Cerebellar nuclear complex (tissue), 1 donor: ENCODE results near the gene CSNK2A2.

Experiments used
- DNase-seq, 2 experiments: peaks; one replicate each; lab custom pipeline; 2025; lab: John Stamatoyannopoulos, UW

The CSNK2A2 gene

DNA sequence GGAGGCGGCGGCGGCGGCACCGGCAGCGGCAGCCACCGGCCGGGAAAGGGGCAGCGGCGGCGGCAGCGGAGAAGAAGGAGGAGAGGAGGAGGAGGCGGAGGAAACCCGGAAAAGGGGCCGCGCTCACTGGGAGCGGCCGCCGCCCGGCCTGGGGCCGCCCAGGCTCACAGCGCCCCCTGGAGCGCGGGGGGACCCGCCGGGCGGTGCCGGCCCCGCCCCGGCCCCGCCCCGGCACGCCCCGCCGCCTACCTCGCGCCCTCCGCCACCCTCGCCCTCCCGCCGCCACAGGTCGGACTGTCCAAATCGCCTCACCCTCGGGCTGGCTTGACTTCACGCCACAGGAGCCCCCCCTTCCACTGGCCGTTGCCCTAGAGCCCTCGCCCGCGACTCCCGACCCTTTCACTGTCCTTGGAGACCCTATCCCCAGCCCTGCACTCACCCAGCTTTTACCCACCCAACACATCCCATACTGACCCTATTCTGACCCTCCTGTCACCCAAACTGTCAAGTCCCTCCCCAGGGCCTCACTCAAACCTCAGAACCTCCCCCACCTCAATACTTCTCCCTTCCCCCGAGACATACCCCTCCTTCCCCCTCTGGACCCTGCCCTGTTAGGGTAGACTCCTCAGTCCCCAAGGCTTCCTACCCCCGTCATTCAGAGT, at the start of gene CSNK2A2:
CSNK2A2 (minus strand) TSS at position 85 of the 662 bp plus-strand sequence. CDS start 370 bp downstream, outside the sequence.
- no peak for DNase-seq

DNA sequence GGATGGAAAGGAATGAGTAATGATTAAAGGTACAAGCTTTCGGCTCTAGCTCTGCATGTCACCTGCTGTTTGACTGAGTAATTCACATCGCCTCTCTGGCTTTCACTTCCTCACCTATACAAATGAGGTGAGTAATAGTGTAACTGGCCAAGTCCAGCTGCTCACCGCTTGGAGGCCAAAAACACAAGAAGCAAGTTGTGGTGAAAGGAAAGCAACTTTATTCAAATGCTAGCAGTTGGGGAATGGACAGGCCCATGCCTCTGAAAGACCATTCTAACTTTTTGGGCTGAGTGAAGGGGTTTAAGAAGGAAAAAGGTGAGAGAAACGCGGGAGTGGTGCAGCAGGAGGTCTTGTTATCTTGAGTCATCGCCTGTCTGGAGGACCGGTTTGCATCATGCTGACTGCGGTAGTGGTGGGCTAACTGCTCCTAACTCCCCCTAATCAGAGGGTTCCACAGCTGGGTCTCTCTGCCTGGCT, 45.7 kb upstream of the CSNK2A2 start:
- DNase-seq = no peak

GRCh38 chr16:58236831-58237230, 38.9 kb upstream of the CSNK2A2 start:
- no peak for DNase-seq

DNA sequence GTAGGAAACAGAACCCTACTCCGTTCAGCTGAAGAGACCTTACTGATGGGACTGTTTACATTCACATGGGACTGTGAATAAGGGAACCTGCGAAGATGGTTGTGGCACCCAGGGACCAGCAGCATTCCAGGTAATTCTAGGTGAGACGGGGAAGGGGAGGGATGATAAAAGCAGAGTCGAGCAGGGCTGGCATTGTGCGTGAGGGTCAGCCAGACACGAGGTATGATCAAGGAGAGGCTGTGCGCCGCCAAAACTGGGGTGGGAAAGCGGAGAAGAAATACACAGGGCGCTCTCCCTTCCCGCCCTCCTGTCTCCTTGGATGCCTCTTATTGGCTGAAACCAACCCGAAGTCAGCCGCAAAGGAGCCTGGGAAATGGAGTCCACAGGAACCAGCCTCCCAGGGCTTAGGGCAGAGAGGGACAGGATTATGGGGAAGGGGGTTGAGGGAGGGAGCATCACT, 38.4 kb upstream of the CSNK2A2 start:
- DNase-seq = peak; percentile 46 to 74

- DNase-seq = no peak
Measured at GRCh38 chr16:58235663-58236062, 37.8 kb upstream of the CSNK2A2 start.

DNA sequence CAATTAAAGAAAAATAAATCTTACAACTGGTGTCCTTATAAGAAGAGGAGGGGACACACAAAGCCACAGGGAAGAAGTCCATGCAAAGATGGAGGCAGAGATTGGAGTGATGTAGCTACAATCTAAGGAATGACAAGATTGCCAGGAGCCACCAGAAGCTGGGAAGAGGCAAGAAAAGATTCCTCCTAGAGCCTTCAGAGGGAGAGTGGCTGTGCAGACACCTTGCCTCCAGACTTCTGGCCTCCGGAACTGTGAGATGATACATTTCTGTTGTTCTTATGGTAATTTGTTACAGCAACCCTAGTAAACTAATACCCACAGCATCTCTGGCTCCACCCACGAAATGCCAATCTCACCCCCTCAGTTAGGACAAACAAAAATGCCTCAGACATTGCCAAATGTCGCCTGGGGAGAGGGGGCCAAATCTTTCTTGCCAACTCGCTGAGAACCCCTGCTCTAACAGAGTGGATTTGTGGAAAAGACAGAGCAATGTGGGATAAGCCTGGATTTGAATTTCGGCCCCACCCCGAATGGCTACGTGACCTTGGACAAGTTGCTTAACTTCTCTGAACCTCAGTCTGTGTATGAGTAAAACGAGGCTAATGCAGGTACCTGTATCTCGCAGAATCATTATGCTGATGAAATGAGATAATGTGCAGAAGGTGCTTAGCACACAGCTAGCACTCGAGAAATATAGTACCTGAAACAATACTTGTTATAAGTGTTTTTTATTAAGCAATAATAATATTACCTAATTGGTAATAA, 37.1 kb upstream of the CSNK2A2 start:
- DNase-seq = no peak

- no peak for DNase-seq
Measured at GRCh38 chr16:58230259-58230658, 32.4 kb upstream of the CSNK2A2 start.

DNA sequence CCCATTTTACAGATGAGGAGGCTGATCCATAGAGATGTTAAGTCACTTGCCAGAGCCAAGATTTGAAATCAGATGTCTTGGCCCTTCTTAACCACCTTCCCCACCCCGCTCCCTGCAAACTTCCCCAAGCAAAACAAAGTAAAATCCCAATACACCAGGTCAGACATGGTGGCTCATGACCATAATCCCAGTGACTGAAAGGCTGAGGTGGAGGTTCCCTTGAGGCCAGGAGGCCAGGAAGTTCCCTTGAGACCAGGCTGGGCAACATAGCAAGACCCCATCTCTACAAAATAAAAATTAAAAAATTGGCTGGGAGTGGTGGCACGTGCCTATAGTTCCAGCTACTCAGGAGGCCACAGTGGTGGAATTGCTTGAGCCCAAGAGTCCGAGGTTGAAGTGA, 28.9 kb upstream of the CSNK2A2 start:
- no peak for DNase-seq

- no peak for DNase-seq
Measured at GRCh38 chr16:58225965-58226602, 28.2 kb upstream of the CSNK2A2 start.

- no peak for DNase-seq
Measured at GRCh38 chr16:58222532-58223316, 24.8 kb upstream of the CSNK2A2 start.

GRCh38 chr16:58219432-58219831, 21.5 kb upstream of the CSNK2A2 start:
- DNase-seq = no peak

DNA sequence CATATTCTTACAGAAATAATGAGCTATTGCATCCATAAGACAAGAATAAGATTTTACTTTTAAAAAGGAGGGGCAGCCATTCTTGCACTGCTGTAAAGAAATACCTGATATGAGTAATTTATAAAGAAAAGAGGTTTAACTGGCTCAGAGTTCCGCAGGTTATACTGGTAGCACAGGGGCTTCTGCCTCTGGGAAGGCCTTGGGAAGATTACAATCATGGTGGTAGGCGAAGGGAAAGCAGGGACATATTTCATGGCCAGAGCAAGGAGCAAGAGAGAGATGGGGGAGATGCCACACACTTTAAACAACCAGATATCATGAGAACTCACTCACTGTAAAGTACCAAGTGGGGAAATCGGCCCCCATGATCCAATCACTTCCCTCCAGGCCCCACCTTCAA, 20.9 kb upstream of the CSNK2A2 start:
- DNase-seq = no peak

DNA sequence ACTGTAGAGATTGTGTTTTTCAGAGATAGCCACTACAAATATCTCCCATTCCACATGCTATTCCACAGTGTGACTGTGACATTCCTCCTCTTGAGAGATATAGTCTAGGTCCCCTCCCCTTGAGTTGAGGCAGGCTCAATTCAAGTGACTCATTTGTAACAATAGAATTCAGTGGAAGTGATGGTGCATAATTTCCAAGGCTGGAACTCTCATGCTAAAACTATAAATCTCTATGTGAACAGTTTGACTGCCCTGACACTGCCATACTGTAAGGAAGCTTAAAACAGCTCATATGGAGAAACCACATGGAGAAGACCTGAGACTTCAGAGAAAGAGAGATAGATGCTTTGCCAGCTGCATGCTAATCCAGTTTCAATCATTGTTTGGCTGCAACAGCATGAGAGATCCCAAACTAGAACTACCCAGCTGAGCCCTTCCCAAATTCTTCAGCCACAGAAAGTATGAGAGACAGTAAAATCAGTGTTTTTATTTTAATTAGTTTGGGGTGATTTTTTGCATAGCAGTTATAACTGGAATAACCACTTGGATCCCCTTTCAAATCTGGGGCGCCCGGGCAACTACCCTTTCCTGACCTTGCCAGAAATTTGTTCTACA, 19.5 kb upstream of the CSNK2A2 start:
- no peak for DNase-seq

DNA sequence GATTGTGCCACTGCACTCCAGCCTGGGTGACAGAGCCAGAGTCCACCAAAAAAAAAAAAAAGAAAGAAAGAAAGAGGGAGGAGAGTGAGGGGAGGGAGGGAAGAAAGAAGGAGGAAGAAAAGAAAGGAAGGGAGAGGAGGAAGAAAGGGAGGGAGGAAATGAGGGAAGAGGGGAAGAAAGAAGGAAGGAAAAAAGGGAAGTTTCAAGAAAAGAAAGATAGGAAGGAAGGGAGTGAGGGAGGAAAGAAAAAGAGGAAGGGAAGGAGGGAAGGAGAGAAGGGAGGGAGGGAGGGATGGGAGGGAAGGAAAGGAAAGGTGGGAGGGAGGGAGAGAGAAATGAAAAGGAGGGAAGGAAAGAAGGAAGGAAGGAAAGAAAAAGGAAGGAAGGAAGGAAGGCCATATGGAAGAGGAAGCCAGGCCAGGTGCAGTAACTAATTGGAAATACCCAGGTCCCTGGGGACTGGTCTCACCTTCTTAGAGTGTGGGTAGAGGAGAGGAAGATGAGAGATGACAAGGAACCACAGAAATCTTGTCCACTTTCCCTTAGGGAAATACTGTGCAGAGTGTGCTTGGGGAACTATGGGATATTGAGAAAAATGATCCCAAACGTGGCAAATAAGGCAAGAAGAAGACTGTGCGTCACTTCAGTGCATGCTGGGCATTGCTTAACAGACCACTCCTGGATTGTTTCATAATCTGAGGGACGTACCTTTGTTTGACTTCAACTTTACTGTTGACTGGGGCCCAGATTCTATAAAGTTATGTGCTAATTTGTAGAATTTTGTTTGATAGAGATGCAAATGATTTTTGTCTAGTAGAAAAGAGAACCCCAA, 15.1 kb upstream of the CSNK2A2 start:
- DNase-seq = no peak

- no peak for DNase-seq
Measured at GRCh38 chr16:58211846-58212245, 13.9 kb upstream of the CSNK2A2 start.

DNA sequence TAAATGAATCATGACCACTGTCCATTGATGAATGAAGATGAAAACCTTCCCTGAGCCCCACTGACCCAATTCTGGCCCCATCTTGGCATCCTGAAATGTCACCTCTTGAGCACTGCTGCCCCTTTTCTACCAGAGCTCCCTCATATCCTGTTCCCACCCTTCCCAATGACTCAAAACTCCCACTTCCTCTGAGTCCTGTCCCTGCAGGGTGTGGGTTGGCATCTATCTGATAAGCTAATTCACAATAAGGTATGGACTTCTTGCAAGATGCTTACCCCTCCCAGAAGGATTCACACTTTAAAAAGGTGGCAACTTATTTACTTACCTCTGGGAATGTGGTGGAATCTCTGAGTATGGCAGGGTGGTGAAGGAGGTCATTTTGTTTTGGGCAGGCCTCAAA, 13.3 kb upstream of the CSNK2A2 start:
- no peak for DNase-seq

GRCh38 chr16:58205276-58206036, 7.5 kb upstream of the CSNK2A2 start:
- no peak for DNase-seq

DNA sequence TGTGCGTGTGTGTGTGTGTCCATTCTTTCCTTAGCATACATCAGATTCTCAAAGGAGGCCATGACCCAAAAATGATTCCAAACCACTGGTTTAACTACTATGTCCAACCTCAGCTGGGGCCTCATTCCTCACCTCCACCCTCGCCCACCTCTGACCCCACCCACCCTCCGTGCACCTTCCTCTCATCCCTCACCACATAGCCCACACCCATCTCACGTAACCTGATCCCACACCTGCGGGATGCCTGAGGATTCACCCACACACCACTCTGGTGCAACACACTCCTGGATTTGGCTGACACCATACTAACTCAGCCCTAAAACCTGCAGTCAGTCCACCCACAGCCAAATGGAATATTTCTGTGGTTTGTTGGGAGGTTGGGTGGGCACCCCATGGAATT, 3.3 kb upstream of the CSNK2A2 start:
- no peak for DNase-seq

DNA sequence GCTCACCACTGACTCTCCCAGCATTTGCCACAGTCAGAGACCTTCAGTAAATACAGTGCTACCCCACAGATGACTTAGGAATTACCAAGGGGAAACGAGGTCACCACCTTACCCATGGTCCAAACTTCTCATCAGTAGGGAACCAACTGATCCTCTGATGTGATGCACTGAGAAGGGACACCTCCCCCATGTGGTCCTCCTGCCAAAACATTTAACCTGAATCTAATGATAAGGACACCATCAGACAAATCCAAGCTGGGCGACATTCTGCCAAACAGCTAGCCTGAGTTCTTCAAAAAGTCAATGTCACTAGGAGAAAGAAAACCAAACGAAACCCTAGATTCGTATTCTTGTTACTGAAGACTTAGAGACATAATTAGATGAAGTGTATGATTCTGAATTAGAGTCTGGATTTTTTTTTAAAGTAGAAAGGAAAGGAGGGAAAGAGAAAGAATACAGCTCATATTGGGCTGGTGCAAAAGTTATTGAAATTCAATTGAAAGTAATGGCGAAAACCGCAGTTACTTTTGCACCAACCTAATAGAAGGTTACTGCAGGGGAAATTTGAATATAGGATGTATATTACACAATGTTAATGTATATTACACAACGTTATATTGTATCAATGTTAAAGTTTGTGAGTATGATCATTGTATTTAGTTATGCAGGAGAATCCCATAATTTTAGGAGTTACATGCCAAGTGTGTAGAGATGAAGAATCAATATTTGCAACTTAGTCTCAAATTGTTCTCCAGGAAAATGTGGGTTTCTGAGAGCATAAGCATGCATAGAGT, 2.3 kb upstream of the CSNK2A2 start:
- DNase-seq = no peak
